HG03108 (cell line): ENCODE results near the gene ANKRD44.

ENCODE experiments used
- ATAC-seq: cut with Tn5 transposase; IDR thresholded peaks from one replicate; pipeline ENCODE4 v1.9.1; 2021; ENCODE audit warnings: moderate library complexity; ENCODE audit not compliant: unreplicated experiment

ANKRD44 gene

GRCh38 chr2:197322724-197323720 lies 12.4 kb upstream of the ANKRD44 start:
- ATAC-seq = peak; percentile 51

DNA sequence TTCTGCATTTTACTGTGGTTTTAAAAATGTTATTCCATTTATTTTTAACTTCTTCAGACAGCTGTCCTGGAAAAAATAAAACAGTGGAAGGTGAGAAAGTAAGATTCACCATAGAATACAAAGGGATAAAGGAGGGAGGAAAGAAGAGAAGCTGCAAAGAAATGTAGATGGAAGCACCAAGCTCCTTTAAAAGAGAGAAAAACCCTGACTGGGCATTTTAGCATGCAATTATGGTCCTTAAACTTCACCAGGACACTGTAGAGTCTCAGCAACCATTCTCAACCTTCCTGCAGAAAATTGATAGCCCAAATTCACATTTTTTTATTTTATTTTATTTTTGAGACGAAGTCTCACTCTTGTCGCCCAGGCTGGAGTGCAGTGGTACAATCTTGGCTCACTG lies 11.6 kb upstream of the ANKRD44 start:
- no peak for ATAC-seq

- ATAC-seq = no peak
Measured at GRCh38 chr2:197315371-197315770, 4.8 kb upstream of the ANKRD44 start.

- ATAC-seq = no peak
Measured at GRCh38 chr2:197312186-197312585, 1.6 kb upstream of the ANKRD44 start.

GRCh38 chr2:197311421-197312033 lies 947 bp upstream of the ANKRD44 start:
- ATAC-seq = no peak

GRCh38 chr2:197310987-197311420 lies 424 bp upstream of the ANKRD44 start:
- no peak for ATAC-seq

- no peak for ATAC-seq
Measured at GRCh38 chr2:197309691-197310231, 819 bp downstream of the ANKRD44 start.

DNA sequence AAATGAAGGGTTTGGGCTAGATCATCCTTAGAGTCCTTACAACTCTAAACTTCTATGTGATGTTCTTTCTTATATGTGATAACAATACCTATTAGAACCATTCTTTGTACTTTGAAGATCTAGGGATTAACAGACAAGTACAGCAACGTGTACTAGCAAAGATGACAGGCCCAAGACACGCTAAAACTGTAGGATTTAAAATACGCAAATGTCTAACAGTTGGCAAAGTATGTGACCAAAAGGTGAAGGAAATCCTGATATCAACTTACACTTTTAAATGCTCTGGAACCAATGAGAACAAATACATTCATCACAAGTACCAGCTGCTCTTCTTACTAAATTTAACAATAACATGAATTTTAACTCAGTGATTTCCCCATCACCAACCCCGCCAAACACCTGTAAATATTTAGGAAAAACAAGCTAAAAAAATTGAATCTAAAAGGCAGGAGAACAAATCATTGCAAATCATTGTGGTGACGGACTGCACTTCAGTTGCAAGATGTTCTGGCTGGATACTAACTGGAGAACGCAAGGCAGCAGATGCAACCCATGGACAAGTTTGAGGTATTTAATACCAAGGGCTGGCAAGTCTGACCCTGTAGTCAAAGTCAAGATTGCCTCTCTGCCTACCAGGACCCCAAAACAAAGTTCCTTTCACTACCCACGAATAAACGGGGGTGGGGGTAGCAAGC lies 1.4 kb downstream of the ANKRD44 start:
- no peak for ATAC-seq

DNA sequence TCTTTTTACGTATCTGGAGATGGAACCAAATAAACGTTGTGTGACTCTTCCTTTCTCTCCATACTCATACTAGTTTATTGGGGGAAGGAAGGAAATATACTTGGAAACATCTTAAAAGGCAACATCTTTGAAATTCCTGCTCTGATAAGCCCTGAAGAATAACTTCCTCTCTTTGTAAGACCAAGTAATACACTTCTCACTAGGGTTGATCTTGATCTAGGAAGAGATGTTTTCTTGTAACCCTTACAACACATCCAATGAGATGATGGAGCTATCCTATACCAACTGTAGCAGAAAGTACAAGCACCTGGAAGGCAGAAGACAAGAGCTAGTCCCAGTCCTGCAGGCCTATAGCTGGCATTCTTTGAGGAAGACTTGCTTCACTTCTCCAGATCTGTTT lies 2.0 kb downstream of the ANKRD44 start:
- no peak for ATAC-seq

DNA sequence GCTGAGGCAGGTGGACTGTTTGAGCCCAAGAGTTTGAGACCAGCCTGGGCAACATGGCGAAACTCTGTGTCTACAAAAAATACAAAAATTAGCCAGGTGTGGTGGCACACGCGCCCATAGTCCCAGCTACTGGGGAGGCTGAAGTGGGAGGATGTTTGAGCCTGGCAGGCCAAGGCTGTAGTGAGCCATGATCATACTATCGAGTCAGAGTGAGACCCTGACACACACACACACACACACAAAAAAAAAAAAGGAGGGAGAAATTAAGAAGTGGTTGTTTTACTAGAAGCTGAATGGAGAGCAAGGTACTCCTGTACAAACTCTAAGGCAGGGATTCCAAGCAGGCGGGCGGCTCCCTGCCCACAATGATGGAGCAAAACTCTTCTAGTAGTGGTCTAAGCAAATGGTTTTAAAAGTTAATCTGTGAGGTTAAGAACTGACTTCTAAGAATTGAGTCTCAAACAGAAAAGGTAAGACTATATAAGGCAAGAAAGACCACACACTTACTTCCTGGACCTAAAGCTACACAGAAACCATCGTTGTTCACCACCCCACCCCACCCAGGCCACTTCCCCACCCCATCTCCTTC lies 2.6 kb downstream of the ANKRD44 start:
- peak; percentile 27 for ATAC-seq

DNA sequence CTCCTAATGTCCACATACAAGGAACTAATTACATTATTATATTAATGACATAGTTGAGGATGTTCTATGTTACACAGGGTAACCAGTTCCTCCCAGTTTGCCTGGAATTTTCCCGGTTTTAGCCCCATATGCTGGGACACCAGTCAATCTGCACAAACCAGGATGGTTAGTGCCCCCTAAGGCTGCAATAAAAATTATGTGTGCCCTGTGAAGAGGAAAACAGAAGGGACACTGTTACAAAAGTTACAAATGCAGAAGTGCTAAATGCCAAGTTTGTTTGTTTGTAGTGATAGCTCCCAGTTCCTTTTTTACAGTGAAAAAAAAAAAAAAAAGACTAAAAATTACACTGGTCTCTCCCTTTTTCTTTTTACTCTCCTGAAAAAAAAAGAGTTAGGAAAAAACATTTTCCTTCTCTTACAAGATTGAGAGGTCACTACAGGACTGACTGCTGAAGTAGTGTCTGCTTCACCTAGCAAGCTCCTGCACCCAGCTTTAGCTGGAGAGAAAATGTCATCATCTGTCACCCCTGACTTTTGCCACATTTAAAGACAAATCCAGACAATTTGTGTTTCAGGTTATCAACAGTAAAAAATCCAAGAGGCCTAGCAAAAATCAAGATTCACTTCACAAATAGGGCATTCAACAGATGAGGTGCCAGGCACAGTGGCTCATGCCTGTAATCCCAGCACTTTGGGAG lies 3.2 kb downstream of the ANKRD44 start:
- no peak for ATAC-seq

DNA sequence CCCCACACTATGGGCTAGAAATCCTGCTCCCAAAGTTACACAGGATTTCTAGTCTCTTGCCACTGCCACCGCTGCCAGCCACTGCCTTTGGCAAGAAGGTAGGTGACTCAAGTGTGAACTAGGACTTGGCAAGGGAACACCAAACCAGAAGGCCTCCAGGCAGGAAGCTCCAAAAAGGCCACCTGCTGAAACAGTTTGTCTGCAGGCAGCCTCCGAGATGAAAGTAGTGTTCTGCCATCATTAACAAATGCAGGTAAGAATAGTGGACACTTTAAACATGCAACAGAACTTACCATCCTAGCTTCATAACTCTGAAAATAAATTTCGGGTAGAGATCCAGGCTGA lies 3.9 kb downstream of the ANKRD44 start:
- ATAC-seq = no peak

- ATAC-seq = peak; percentile 19
Measured at GRCh38 chr2:197306024-197306695, 4.4 kb downstream of the ANKRD44 start.

DNA sequence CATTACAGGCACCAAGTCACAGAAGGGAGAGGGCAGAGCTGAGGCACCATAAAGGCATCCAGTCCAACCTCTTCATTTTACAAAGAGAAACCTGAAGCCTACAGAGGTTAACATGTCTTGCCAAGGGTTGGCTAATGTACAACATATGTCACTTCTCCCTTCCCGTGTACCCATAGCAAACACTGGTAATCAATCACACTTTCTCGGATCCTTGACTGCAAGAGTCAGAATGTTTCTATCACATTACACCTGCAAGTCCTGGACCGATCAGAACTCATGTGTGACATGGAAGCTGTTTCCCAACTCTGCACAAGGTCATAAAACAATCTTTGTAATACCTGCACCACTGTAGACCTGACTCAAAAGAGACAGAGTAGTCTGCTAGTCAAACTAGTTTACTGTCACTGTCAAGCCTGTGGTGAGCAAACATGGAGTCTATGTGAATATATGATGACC lies 6.0 kb downstream of the ANKRD44 start:
- ATAC-seq = peak; percentile 19

DNA sequence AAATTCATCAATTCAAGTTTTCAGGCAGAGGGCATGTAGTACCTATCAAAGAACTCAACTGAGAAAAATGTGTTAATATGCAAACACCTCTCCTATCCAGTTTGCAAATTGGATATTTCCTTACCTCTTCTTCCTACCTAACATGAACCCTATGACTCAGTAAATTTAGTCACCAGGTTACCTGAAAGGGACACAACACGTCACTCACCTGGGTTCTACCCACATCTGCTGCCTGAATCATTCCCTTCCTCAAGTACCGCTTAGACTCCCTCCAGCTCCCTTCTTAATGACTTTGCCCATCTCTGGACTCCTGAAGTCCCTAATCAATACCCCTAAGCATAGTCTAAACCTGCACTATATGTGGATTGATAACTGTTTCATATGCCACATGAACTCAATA lies 10.4 kb downstream of the ANKRD44 start:
- no peak for ATAC-seq

- no peak for ATAC-seq
Measured at GRCh38 chr2:197298609-197299008, 12.0 kb downstream of the ANKRD44 start.

DNA sequence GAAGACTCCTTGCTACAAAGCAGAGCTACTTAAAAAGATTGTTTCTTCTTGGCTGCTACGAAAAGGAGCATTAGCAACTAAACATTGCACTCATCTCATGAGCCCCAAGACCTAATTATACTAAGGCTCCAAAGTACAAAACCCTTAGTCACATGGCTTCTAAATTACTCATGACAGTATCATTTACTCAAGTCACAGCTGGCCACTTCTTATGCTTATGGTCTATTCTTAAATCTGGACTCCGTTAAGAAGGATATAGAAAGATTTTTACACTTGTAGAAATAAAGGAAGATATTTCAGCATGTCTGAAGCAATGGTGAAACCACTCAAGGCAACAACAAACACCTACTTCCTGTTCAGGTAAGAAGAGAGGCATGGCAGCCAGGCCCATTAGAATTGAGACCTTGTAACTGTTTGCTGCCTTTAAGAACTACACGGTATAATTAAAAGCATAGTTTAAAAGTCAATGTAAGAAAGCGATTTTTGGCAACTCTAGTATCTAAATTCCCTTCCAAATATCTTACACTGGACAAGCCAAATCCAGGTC lies 12.7 kb downstream of the ANKRD44 start:
- no peak for ATAC-seq

DNA sequence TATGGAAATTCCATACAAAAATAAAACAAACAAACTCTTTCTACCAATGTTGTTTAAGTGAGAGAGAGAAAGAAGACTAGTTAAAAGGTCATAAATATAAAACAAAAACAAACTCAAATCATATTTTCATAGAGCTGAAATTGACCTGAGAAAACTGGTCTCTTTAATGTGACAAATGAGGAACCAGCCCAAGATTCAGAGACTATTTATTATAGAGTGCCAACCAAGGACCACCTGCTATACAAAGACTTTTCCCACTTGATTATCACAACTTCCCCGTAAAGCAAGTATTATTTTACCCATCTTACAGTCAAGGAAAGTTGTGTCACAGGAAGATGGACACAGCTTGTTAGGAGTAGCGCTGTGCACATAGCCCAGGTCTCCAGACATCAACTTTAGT lies 13.3 kb downstream of the ANKRD44 start:
- ATAC-seq = no peak

GRCh38 chr2:197296835-197297234 lies 13.7 kb downstream of the ANKRD44 start:
- ATAC-seq = no peak
